SKM-1 treated with dmso at 0.1 percent for 144 hours (cell line): Measurements from ENCODE around the gene SLCO3A1.

Experiments
- DNase-seq: peaks from one replicate; lab custom pipeline; 2025; ENCODE audit not compliant: unreplicated experiment; lab: John Stamatoyannopoulos, UW

Gene SLCO3A1

DNA sequence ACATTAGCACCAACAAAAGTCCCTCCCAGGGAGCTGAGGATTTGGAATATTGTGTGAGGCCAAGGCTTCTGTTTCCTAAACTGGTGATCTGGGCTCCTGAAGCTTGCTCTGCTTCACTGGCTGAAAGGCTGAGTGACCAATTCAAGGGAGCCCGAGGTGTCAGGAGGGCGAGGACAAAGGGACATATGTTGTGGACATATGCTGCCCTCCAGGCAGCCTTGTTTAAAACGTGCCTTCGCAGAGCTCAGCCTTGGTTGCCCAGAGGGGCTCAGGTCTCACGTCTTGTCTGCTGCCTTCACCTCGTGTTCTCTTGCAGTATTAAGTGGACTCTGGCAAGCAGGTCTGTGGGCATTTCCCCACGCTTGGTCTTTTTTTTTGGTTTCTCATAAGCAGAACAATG is 7.0 kb downstream of the SLCO3A1 start:
- no peak for DNase-seq

DNA sequence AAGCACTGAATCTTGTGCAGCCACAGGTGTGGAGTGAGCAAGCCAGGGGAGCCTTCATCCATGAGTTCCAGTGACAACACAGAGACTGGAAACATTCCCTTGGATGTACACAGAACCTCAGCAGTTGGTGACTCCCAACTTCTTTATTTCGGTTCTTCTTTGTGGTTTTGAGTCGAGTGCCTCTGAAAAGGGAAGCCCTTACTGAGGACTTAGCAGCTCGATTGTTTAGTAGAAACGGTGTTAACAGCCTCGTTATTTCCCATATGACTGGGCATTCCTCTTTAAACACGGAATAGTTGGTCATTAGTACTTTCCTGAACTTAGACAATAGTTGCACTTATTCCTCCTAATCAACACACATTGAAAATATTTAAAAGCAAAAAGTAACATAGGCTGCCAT is 7.7 kb downstream of the SLCO3A1 start:
- peak; percentile 88 for DNase-seq

DNA sequence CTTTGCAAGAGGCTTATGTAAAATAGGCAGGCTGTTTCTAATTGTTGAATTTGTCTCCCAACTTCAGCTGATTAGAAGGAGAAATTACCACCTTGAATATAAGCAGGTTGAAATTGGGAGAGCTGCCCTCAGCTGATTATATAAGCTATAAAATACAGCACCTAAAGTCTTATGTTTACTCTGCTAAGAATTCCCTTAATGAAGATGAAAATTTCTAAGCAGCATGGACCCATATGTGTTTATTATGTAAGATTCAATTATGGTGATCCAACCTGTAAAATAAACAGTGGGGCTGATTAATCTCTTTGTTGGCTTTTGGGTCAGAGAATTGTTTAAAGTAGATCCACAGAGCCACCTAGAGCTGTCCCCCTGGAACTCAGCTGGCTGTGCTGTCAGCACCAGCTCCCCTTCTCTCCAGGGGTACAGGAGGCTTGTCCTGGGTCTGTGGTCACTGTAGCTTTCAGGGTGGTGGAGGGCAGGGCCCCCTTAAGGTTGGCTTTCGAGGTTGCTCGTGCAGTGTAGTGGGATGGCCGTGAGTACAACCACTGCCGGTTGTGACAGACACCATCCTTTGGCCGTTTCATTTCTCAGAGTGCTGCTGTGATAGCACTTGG is 9.5 kb downstream of the SLCO3A1 start:
- no peak for DNase-seq

DNA sequence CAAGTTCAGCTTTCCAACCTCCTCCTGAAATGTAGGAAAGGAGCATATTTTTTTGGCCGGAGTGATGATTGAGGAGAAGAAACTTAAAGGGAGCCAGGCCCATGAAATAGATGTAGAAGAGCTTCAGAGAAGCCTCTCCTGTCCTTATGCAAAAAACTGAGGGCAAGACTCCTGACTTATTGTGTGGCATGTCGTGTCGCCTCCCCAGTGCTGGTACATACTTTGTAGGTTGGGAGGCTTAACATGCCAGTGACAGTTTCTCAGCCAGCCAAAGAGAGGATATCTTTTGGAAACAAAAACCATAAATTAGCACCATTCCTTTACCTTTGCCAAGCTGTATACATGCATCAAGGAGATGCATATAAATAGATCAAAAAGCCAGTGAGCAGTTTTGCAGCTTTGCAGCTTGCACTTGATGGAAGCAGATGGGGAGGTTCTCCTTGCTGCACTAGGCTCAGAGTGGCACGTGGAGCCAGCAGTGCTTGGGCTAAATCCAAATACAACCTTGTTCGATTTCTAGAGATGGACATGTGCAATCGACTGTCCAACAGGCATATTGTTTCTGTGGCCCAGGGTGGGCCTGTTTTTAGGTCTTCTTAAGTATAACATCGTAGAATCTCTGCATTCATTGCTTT is 10.2 kb downstream of the SLCO3A1 start:
- DNase-seq: no peak

DNA sequence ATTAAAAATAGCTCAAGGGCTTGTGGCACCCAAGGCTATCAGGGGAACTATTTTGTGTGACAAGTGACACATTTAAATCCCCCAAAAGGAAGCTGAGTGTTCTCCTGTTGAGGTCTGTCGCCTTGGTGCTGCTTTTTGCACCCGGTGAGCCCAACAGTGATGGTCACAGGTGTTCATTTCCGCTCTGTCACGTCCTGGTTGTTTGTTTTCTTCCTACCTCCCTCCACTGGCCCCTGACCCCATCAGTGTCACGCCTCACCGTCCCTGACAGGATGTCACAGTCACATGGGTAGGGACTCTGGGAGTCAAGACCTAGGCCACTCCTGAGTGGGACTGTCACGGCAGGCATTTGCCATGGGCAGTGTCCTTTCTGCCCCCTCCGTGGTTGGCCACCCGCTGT is 11.2 kb downstream of the SLCO3A1 start:
- no peak for DNase-seq

DNA sequence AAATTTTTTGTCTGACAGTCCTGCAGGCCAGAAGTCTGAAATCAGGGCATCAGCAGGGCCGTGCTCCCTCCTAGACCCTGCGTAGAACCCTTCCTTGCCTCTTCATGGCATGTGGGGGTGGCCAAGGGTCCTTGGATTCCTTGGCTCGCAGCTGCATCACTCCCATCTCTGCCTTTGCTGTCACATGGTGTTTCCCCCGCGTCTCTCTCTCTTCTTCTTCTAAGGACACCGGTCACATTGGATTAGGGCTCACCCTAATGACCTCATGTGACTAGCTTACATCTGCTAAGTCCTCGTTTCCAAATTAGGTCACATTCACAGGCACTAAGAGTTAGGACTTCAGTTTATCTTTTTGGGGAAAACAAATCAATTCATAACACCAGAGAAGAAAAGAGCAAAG is 12.0 kb downstream of the SLCO3A1 start:
- DNase-seq: no peak

DNA sequence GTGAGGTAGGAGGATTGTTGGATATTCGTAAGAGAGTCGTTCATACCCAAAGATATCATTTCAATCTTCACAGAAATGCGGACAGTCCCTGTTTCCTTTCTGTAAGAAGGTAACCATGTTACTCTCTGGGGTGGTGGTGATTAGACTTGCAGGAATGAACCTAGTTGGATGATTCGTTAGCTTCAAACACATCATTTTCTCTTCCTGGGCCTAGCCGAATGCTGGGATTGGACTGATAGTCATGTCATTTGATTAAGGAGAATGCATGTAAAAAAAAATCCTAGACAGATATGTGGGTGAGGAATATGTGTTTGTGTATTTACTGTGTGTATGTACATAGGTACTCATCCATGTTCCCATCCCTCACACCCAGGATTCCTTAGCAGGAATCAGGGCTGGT is 12.4 kb downstream of the SLCO3A1 start:
- DNase-seq: no peak

DNA sequence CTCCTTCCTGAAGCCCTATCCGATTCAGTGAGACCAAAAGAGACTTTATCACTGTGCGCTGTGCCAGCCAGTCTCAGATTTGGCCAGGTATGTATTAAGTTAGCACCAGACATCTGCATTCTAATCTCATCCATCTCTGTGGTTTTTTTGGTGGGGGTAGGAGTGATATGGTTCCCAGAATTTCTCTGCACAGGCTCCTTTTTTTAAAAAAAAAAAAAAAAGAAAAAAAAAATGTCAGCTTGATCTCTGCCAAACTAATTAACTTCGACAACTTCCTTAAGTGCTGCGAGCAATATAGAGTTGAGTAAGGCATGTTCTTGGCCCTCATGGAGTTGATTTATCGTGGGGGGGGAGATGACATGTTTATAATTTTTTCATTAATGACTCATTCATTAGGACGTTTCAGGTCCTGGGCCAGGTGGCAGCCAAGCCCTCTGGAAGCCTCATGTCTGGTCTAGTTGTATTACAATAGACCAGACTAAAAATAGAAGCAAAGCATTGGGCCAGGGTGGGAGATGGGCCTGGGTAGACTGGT is 12.9 kb downstream of the SLCO3A1 start:
- no peak for DNase-seq

DNA sequence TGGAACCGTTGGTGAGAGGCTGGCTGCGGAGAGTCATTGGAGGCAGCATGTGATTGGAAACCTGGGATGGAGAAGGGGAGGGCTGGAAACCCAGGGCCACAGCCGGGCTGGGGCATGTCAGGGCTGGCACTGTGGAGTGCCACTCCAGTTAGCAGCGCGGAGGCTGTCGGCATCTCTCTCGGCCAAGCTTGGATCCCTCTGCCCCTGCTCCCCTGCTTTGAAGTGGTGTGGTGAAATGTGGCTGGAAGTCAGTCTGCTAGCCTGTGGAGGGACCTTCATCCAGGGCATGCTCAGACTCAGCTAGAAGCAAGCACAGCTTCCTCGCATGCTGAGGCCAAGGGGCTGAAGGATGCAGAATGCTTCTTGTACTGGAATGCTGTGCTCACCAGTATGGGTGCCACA is 13.5 kb downstream of the SLCO3A1 start:
- DNase-seq: no peak

DNA sequence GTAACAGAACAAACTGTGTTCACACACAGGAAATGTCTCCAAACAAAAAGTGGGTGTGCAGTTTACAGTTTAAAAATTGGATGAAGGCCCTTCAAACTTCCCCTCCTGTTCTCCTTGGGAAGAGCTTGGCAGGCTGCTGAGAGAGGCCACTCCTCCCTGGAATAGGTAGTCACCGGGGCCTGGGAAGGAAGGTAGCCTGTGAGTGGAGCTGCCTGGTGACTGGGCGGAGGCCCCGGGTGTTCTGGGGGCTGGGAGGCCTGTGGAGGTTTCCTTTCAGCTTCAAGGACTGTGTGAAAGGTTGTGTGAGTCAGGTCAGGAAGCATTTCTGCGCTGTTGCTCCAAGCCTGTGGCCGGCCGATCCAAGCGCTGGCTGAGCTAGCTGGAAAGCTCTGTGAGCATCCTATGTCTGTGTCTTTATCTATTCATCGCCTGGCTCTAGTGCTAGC is 14.1 kb downstream of the SLCO3A1 start:
- DNase-seq: no peak

DNA sequence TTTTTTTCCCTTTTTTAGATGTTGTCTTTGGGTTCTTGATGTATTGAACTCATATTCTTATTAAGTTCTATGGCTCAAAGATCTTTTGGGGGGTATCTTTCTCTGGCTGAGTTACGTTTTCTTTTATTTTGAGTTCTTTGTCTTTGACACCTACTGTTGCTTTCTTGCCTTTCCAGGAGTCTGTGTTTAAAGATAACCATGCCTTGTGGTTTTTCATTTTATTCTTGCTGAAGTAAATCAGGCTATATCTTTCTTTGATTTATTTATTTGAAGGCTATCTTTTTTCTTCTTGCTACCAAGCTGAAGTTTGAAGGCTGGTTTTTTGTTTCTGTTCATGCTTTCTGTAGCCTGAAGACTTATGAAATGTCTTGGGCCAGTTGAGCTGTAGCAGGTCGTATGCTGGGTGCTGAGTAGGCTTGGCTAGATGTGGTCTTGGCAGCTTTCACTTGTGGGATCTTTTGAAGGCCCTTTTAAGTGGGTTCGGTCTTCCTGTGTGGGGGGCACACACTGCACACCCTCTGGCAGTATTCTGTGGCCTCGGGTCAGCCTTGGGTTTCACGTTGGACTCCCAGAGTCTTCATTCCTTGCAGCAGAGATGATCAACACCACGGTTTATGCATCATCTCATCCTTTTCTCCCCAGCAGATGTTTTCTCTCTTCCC is 17.5 kb downstream of the SLCO3A1 start:
- DNase-seq: no peak

DNA sequence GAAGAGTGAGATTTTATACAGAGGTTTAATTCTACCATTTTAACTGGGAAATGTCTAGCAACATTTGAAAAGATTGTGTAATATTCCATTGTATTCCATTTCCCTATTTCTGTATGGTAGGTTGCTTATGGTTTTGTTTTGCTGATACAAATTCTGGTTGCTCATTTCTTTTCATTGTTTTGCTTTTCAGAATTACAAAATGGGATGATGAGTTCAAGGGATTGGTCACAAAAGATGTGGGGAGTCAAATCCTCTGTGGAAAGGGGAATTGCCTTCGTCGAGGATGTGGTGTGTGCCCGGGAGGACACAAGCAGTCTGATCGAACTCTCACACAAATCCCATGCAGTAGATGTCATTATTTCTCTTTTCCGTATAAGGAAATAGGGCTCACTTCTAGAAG is 18.3 kb downstream of the SLCO3A1 start:
- DNase-seq: no peak

DNA sequence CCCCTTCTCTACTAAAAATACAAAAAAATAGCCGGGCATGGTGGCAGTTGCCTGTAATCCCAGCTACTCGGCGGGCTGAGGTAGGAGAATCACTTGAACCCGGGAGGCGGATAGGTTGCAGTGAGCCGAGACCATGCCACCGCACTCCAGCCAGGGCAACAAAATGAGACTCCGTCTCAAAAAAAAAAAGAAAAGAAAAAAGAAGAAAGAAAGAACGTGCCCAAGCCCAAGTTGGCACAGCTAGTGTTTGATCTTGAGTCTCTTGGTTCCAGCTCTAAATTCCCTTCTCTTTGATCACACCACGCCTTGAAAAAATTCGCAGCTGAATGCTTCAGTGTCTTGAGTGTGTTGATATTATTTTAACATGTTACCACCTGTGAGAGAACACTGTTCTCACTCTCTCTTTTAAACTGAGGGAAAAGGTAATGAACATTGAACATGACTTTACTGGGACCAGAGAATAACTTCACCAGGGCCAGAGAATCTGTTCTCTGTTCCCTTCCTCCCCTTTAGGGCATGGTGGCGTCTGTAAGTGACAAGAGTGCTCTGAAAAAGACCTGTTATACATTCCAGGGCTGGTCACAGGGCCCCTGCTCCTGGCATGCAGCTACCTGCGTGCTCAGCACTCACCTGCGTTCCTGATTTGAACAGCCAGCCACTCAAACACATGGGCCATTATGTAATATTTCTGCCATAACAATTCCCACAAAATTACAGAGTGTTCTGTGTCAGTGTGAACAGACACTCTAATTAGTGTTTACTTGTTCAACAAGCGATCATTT is 19.0 kb downstream of the SLCO3A1 start:
- no peak for DNase-seq

DNA sequence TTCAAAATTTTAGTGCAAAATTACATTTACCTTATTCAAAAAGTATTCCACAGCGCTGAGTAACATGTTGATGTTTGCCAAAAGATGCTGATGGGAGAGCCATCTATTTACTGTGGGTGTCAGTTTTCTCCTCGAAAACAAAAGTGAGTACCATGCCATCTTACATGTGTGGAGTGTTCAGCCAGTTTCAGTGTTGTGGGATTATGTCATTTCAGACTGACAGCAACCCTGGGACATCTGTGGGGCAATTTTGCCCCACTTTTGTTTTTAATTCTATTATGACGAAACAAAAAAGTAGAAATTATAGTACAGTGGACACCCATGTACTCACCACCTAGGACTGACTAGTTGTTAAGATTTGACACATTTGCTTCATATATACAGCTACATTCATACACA is 19.6 kb downstream of the SLCO3A1 start:
- no peak for DNase-seq

DNA sequence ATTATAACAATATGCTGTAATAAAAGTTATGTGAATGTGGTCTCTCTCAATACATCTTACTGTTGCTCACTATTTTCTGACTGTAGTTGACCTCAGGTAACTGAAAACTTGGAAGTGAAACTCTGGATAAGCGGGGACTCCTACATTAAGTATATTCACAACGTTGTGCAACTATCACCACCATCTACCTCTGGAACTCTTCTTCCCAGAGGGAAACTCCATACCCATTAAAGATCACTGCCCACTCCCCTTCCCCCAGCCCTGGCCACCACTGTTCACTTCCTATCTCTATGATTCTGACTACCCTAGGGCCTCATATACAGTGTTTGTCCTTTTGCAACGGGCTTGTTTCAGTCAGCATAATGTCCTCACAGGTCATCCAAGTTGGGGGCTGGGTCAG is 20.7 kb downstream of the SLCO3A1 start:
- no peak for DNase-seq

DNA sequence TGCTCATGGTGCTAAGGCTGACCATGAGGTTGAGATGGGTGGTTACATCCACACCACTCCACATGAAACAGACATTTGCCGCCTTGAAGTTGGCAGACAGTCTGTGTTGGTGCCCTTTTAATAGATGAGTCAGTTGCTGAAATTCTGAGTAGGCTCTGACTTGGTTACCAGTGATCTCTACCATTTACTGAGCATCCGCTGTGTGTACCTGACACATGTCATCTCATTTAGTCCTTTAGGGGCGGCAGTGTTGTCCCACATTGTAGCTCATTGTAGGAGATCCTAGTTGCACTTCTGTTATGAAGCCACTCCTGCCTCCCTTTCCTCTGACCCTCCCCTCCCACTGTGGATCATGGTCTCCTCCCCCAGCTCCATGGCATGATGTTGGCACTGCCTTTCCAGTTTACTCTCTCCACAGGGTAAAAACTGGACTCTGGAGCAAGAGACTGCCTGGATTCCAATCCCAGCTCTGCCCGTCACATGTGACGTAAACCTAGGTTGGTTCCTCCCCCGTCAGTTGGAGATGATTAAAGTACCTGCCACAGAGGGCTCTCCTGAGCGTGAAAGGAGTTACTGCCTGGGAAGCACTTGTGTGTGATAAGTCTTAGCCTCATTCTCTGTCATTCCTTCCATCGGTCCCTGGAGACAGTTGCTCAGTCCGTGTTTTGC is 21.6 kb downstream of the SLCO3A1 start:
- DNase-seq: no peak

DNA sequence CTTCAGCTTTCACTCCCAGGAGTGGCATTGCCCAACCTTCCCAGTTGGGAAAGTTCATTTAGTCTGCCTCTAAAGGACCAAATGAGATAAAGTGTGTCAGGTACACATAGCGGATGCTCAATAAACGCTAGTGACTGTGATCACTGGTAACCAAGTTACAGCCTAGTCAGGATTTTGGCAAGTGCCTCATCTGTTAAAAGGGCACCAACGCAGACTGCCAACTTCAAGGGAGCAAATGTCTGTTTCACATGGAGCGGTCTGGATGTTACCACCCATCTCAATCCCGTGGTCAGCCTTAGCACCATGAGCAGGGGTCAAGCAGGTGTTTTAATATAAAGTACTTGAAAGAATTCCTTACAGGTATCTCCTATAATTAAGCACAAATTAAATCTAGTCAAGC is 22.7 kb downstream of the SLCO3A1 start:
- DNase-seq: no peak

DNA sequence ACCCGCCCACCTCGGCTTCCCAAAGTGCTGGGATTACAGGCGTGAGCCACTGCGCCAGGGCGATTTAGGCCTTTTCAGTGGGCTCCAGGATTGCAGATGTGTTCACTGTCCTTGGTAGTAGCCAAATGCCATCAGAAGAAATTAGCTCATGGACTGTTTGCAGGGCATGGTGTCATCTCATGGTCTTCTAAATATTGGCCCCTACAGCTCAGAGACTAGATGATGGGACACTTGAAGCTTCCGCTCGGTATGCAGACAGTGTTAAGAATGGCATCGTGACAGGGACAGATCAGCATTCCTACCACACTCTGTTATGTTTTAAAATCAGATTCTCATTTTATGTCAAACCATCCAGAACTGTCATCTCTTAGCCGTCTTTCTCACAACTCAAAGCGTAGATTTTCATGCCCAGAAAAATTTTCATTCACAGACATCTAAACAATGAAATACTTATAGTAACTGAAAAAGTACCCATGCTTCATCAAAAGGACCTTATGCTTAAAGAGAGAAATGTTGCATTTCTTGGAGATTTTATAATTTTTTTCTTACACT is 24.9 kb downstream of the SLCO3A1 start:
- DNase-seq: no peak

DNA sequence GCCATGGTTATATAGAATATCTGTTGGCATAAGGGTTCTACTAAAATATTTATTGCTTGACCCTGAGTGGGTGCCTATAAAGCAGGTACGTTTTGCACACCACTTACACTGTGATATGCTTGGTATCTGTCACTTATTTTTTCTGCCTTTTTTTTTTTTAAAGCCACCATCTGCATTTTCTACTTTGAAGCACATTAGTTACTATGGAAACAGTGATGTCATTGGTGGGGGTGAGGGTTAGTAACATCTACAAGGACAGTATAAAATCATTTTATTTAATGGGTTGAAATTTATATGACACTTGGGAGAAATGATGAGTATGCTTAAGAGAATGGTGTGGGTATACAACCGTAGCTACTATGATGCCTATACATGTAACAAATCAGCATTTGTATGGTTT is 25.6 kb downstream of the SLCO3A1 start:
- DNase-seq: no peak

DNA sequence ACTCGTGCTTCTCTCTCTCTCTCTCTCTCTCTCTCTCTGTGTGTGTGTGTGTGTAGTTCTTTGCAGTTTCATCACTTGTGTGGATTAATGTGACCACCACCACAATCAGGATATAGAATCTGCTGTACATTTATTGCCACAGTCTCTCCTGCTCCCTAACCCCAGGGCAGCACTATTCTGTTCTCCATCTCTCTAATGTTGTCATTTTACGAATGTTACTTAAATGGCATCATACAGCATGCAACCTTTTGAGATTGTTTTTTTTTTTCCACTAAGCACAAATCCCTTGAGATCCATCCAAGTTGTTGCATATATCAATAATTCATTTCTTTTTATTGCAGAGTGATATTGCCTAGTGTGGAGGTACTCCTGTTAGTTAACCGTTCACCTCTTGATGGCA is 26.9 kb downstream of the SLCO3A1 start:
- DNase-seq: no peak
